Transverse colon (tissue), 4 donors: ENCODE data around the gene INAVA. TPM values are rescaled to one million over a fixed set of nuclear protein-coding genes. Genes with fewer than 3 reads are reported as not detected.
"Not testable (repeated sequence)": the region's sequence is repeated elsewhere in the genome, so short reads cannot be mapped to it uniquely, and the experiment has no call there.

Source experiments
- DNase-seq: peaks from one replicate; pipeline ENCODE4 v3.0.0-alpha.2; 2019
- H3K27ac ChIP-seq, 4 donors: fragments of 200-600 bp; sonication (generic); 2 replicates each; pipeline ENCODE4 v1.5.1; 2016 to 2018; ENCODE audit warnings: inconsistent platforms in 4 of 4
- H3K27me3 ChIP-seq: fragments of 200-600 bp; sonication (generic); 2 replicates; pipeline ENCODE4 v1.5.1; 2017; ENCODE audit warnings: inconsistent platforms
- H3K36me3 ChIP-seq, 4 donors: fragments of 200-600 bp; sonication (generic); 2 replicates each; pipeline ENCODE4 v1.5.1; 2017 to 2019; ENCODE audit warnings: inconsistent platforms in 4 of 4
- H3K4me1 ChIP-seq, 4 donors: fragments of 200-600 bp; sonication (generic); 2 replicates each; pipeline ENCODE4 v1.5.1; 2017 to 2020; ENCODE audit warnings: inconsistent platforms in 4 of 4
- H3K4me3 ChIP-seq, 4 donors: fragments of 200-600 bp; sonication (generic); 1 replicate in 1 of 4; 2 replicates in 3 of 4; pipeline versions ENCODE4 v1.5.1 to v1.6.1; 2017 to 2019; ENCODE audit warnings: inconsistent platforms in 4 of 4
- H3K9me3 ChIP-seq, 2 donors: fragments of 200-600 bp; sonication (generic); 2 replicates each; pipeline ENCODE4 v1.5.1; 2017 to 2019; ENCODE audit warnings: inconsistent platforms in 2 of 2
- CTCF ChIP-seq, 5 experiments: fragments of 200-600 bp in 3 of 5; fragments of 450-650 bp in 2 of 5; sonication (generic) in 3 of 5; IDR thresholded peaks; 1 replicate in 2 of 5; 2 replicates in 3 of 5; pipeline ENCODE4 v1.5.1; 2016 to 2017; ENCODE audit warnings: antibody characterized with exemption in 5 of 5, inconsistent platforms in 3 of 5, mild to moderate bottlenecking in 2 of 5, moderate library complexity in 1 of 5
- EP300 ChIP-seq: sonication (generic); formaldehyde crosslinking; IDR thresholded peaks from one replicate; pipeline ENCODE4 v1.6.1; 2017; ENCODE audit warnings: antibody characterized with exemption, low read depth
- POLR2A ChIP-seq: fragments of 450-650 bp; IDR thresholded peaks from one replicate; pipeline ENCODE4 v1.6.1; 2016; ENCODE audit warnings: antibody characterized with exemption, mild to moderate bottlenecking, moderate library complexity
- POLR2AphosphoS5 ChIP-seq, 3 donors: sonication (generic); formaldehyde crosslinking; IDR thresholded peaks; one replicate each; pipeline ENCODE4 v1.6.1; 2016; ENCODE audit warnings: antibody characterized with exemption in 3 of 3
- WGBS, 2 donors: methylation state at CpG; one replicate each; pipeline ENCODE4 v1.1.5; 2018; ENCODE audit warnings: low coverage in 1 of 2; 5-methylcytosine and 5-hydroxymethylcytosine counted together
- in situ Hi-C, 4 donors: fragments of 200-750 bp; cut with MboI; loops; one replicate each; pipeline versions ENCODE4 v1.15.0 to v1.15.1; 2017; ENCODE audit warnings: low sequenced_read_pairs in 3 of 4, low pct_ligation_motif_present in 1 of 4, low pct_unique_long_range_greater_than_20kb in 1 of 4
- intact Hi-C: fragments of 100-400 bp; cut with DNase I; formaldehyde crosslinking; loops from one replicate; pipeline ENCODE4 v1.15.1; 2023; ENCODE audit warnings: low total_unique reads
- total RNA-seq, 4 donors: library from RNA; depleted of rRNA; stranded (reverse); fragments of >200 nt; gene quantifications; one replicate each; pipeline ENCODE4 v1.1.0, GENCODE V29; 2016

INAVA gene
- total RNA-seq, 4 donors from 2014 or later = 139 to 609 (median 265) TPM

- in situ Hi-C loops = no loop called here
- intact Hi-C loops = no loop called here
- 90 to 92% methylated on average over 7 to 13 of the region's 13 CpGs for WGBS, 2 donors
- no peaks in the 10 kb centered on the region for H3K9me3 ChIP-seq
- no peak overlapping the region for H3K4me3 ChIP-seq
- H3K27me3 ChIP-seq = no peaks in the 10 kb centered on the region
- TF ChIP-seq POLR2A (no peak), CTCF (IDR thresholded peaks at IDR 0.05) (no peak), POLR2AphosphoS5 (IDR thresholded peaks at IDR 0.05) (no peak), EP300 (no peak)
- no peak overlapping the region for H3K27ac ChIP-seq
- DNase-seq = no peak
- no peaks in the 10 kb centered on the region for H3K4me1 ChIP-seq
- H3K36me3 ChIP-seq = no peaks in the 10 kb centered on the region
Measured at GRCh38 chr1:200934676-200935245, 40.1 kb downstream of the INAVA start.

GRCh38 chr1:200935286-200935962 is 40.7 kb downstream of the INAVA start:
- H3K27me3 ChIP-seq, H3K36me3 ChIP-seq, DNase-seq, in situ Hi-C loops, H3K4me1 ChIP-seq, H3K9me3 ChIP-seq, intact Hi-C loops, H3K27ac ChIP-seq, H3K4me3 ChIP-seq: not testable (repeated sequence)
- WGBS, 2 donors = 82 to 90% methylated on average over 6 to 18 of the region's 18 CpGs

- no peak for DNase-seq
- Histone ChIP-seq H3K27me3 (no peaks in the 10 kb centered on the region), H3K4me1 (no peaks in the 10 kb centered on the region), H3K9me3 (no peaks in the 10 kb centered on the region), H3K4me3 (no peak overlapping the region), H3K36me3 (no peaks in the 10 kb centered on the region), H3K27ac (no peak overlapping the region)
- TF ChIP-seq POLR2A = no peak
- TF ChIP-seq POLR2AphosphoS5 (IDR thresholded peaks at IDR 0.05) = no peak
- TF ChIP-seq CTCF (IDR thresholded peaks at IDR 0.05) = no peak
- TF ChIP-seq EP300 = no peak
- intact Hi-C loops (no loop called here), in situ Hi-C loops (no loop called here)
- 56 to 60% methylated on average over 3 to 4 of the region's 4 CpGs for WGBS, 2 donors
Measured at GRCh38 chr1:200938955-200939354, 44.3 kb downstream of the INAVA start.

- Histone ChIP-seq H3K9me3 (peaks cover 0 to 6% of the 10 kb centered on the region in 2 donors), H3K4me3 (no peak overlapping the region), H3K27ac (no peak overlapping the region), H3K27me3 (no peaks in the 10 kb centered on the region), H3K4me1 (no peaks in the 10 kb centered on the region), H3K36me3 (no peaks in the 10 kb centered on the region)
- DNase-seq = no peak
- WGBS, 2 donors = 86% methylated on average over 3 of the region's 3 CpGs; no CpG with 5 or more reads in 1 of the 2 donors
- in situ Hi-C loops = no loop called here
- TF ChIP-seq POLR2AphosphoS5 (IDR thresholded peaks at IDR 0.05) (no peak), POLR2A (no peak), EP300 (no peak), CTCF (IDR thresholded peaks at IDR 0.05) (no peak)
- intact Hi-C loops = no loop called here
Measured at GRCh38 chr1:200945111-200945510, 50.4 kb downstream of the INAVA start.
